H1 (cell line): Measurements from ENCODE around the gene CAMKK1. TPM values are rescaled to one million over a fixed set of nuclear protein-coding genes. Genes with fewer than 3 reads are reported as not detected.

Experiments used
- CTCF ChIA-PET: fragments of 300-600 bp; sonication (Branson Sonifier 250); formaldehyde crosslinking; loops from one replicate; lab custom pipeline; 2021; ENCODE audit not compliant: partially characterized antibody; lab: Charles Lee
- POLR2A ChIA-PET: fragments of 300-600 bp; sonication (Branson Sonifier 250); formaldehyde crosslinking; loops from one replicate; lab custom pipeline; 2021; ENCODE audit warnings: inconsistent platforms; ENCODE audit not compliant: partially characterized antibody; lab: Charles Lee
- DNase-seq, 2 experiments: peaks; one replicate each; pipeline versions ENCODE4 v3.0.0 to v3.0.0-alpha.2; 2010 to 2022; ENCODE audit warnings: low spot score in 2 of 2, low read depth in 1 of 2, mixed read lengths in 1 of 2
- FAIRE-seq: peaks from 2 replicates; lab custom pipeline; 2011; peaks lifted over from hg19 to GRCh38; lab: Jason Lieb, UNC
- H2AFZ ChIP-seq: 2 replicates; pipeline ENCODE4 v1.8.1; 2012; ENCODE audit warnings: low read length, inconsistent platforms
- H2AK5ac ChIP-seq: 2 replicates; pipeline ENCODE4 v1.6.1; 2013; ENCODE audit warnings: low read depth, low read length
- H2BK120ac ChIP-seq: replicated peaks from 2 replicates; pipeline ENCODE3; 2013; ENCODE audit warnings: low read depth, low read length, inconsistent platforms
- H2BK12ac ChIP-seq: 2 replicates; pipeline ENCODE4 v1.6.1; 2013; ENCODE audit warnings: low read depth, low read length
- H2BK15ac ChIP-seq: 2 replicates; pipeline ENCODE4 v1.6.1; 2013; ENCODE audit warnings: low read length
- H2BK20ac ChIP-seq: 2 replicates; pipeline ENCODE4 v1.6.1; 2013; ENCODE audit warnings: low read length
- H2BK5ac ChIP-seq: 2 replicates; pipeline ENCODE4 v1.6.1; 2013; ENCODE audit warnings: low read depth, low read length
- H3K14ac ChIP-seq: 2 replicates; pipeline ENCODE4 v1.6.1; 2013; ENCODE audit warnings: inconsistent platforms; ENCODE audit not compliant: insufficient read length
- H3K18ac ChIP-seq: 2 replicates; pipeline ENCODE4 v1.6.1; 2013; ENCODE audit warnings: low read length; ENCODE audit errors: extremely low read depth
- H3K23ac ChIP-seq: 2 replicates; pipeline ENCODE4 v1.6.1; 2013; ENCODE audit warnings: inconsistent platforms; ENCODE audit not compliant: insufficient read length
- H3K23me2 ChIP-seq: 2 replicates; pipeline ENCODE4 v1.6.1; 2013; ENCODE audit warnings: low read depth, low read length
- H3K27ac ChIP-seq: 2 replicates; pipeline ENCODE4 v1.6.1; 2011; ENCODE audit warnings: low read depth, low read length, inconsistent platforms
- H3K27me3 ChIP-seq, 4 experiments: replicated peaks in 1 of 4; 1 replicate in 1 of 4; 2 replicates in 3 of 4; pipeline versions ENCODE4 v1.6.1 to v1.8.1; 2011 to 2013; ENCODE audit warnings: low read length in 3 of 4, mild to moderate bottlenecking in 3 of 4, inconsistent platforms in 2 of 4, mixed read lengths in 2 of 4, moderate library complexity in 1 of 4; ENCODE audit not compliant: control insufficient read depth in 3 of 4, insufficient read depth in 3 of 4; ENCODE audit errors: extremely low read depth in 1 of 4
- H3K36me3 ChIP-seq, 4 experiments: 2 replicates each; pipeline versions ENCODE4 v1.6.1 to v1.8.1; 2011 to 2013; ENCODE audit warnings: mild to moderate bottlenecking in 4 of 4, low read length in 3 of 4, moderate library complexity in 2 of 4, control low read depth in 1 of 4, inconsistent platforms in 1 of 4; ENCODE audit not compliant: insufficient read depth in 4 of 4, control insufficient read depth in 2 of 4
- H3K4ac ChIP-seq: replicated peaks from 2 replicates; pipeline ENCODE3; 2013; ENCODE audit warnings: low read length, low read depth, mixed read lengths, inconsistent platforms; ENCODE audit not compliant: insufficient read length
- H3K4me1 ChIP-seq, 4 experiments: replicated peaks in 1 of 4; 1 replicate in 1 of 4; 2 replicates in 3 of 4; pipeline versions ENCODE4 v1.6.1 to v1.8.1; 2011 to 2013; ENCODE audit warnings: low read length in 3 of 4, inconsistent platforms in 2 of 4, mixed read lengths in 1 of 4; ENCODE audit not compliant: insufficient read depth in 4 of 4, control insufficient read depth in 3 of 4
- H3K4me2 ChIP-seq, 2 experiments: 2 replicates each; pipeline versions ENCODE4 v1.6.1 to v1.8.1; 2011 to 2013; ENCODE audit warnings: low read depth in 2 of 2, low read length in 2 of 2, control low read depth in 1 of 2, inconsistent platforms in 1 of 2, mild to moderate bottlenecking in 1 of 2; ENCODE audit not compliant: insufficient read depth in 1 of 2
- H3K4me3 ChIP-seq, 4 experiments: fragments of 200-600, 300-600 bp in 1 of 4; sonication (generic), shearing (Covaris generic), sonication (Bioruptor Twin) in 1 of 4; 2 replicates each; pipeline versions ENCODE4 v1.5.1 to v1.8.1; 2011 to 2016; ENCODE audit warnings: low read length in 4 of 4, low read depth in 3 of 4, control low read depth in 2 of 4, inconsistent platforms in 2 of 4, mild to moderate bottlenecking in 2 of 4, mixed read lengths in 1 of 4, moderate library complexity in 1 of 4; ENCODE audit not compliant: insufficient read depth in 2 of 4; ENCODE audit errors: extremely low read depth in 1 of 4
- H3K56ac ChIP-seq: replicated peaks from 2 replicates; pipeline ENCODE3; 2013; ENCODE audit warnings: low read depth, mild to moderate bottlenecking, mixed read lengths, low read length, inconsistent platforms; ENCODE audit not compliant: insufficient read length
- H3K79me1 ChIP-seq: 2 replicates; pipeline ENCODE4 v1.6.1; 2013; ENCODE audit warnings: low read depth, low read length, control low read depth
- H3K79me2 ChIP-seq, 2 experiments: 2 replicates each; pipeline versions ENCODE4 v1.6.1 to v1.8.1; 2012 to 2013; ENCODE audit warnings: low read length in 2 of 2, mild to moderate bottlenecking in 2 of 2, inconsistent platforms in 1 of 2; ENCODE audit not compliant: insufficient read depth in 2 of 2, control insufficient read depth in 1 of 2
- H3K9ac ChIP-seq, 4 experiments: replicated peaks in 1 of 4; 1 replicate in 1 of 4; 2 replicates in 3 of 4; pipeline versions ENCODE4 v1.6.1 to v1.8.1; 2011 to 2013; ENCODE audit warnings: low read depth in 3 of 4, low read length in 3 of 4, control low read depth in 2 of 4, mild to moderate bottlenecking in 2 of 4, moderate library complexity in 2 of 4, inconsistent platforms in 1 of 4; ENCODE audit errors: extremely low read depth in 1 of 4
- H3K9me3 ChIP-seq, 2 experiments: 2 replicates each; pipeline versions ENCODE4 v1.6.1 to v1.8.1; 2012 to 2013; ENCODE audit warnings: mild to moderate bottlenecking in 2 of 2, moderate library complexity in 2 of 2, control low read depth in 1 of 2, inconsistent platforms in 1 of 2, low read depth in 1 of 2, low read length in 1 of 2, mixed read lengths in 1 of 2; ENCODE audit not compliant: insufficient read depth in 2 of 2
- H4K20me1 ChIP-seq, 2 experiments: replicated peaks in 1 of 2; 2 replicates each; pipeline versions ENCODE3 to v1.8.1; 2011 to 2013; ENCODE audit warnings: inconsistent platforms in 2 of 2, low read length in 2 of 2, mild to moderate bottlenecking in 1 of 2; ENCODE audit not compliant: insufficient read depth in 2 of 2, control insufficient read depth in 1 of 2
- H4K5ac ChIP-seq: 2 replicates; pipeline ENCODE4 v1.6.1; 2013; ENCODE audit warnings: low read length, low read depth, mixed read lengths, inconsistent platforms; ENCODE audit not compliant: insufficient read length
- H4K8ac ChIP-seq: 2 replicates; pipeline ENCODE4 v1.8.0; 2013; ENCODE audit warnings: mild to moderate bottlenecking, moderate library complexity, low read length, inconsistent platforms; ENCODE audit not compliant: insufficient read depth; ENCODE audit errors: extremely low read depth
- H4K91ac ChIP-seq: replicated peaks from 2 replicates; pipeline ENCODE3; 2013; ENCODE audit warnings: low read length, mixed read lengths, inconsistent platforms; ENCODE audit not compliant: insufficient read length
- ATF3 ChIP-seq: IDR thresholded peaks from 2 replicates; pipeline ENCODE4 v1.6.1; 2011; ENCODE audit warnings: low read depth, mild to moderate bottlenecking, low read length; ENCODE audit not compliant: insufficient read depth
- E2F6 ChIP-seq: IDR thresholded peaks from 2 replicates; pipeline ENCODE4 v1.6.1; 2012; ENCODE audit warnings: inconsistent platforms
- FOSL1 ChIP-seq: IDR thresholded peaks from 2 replicates; pipeline ENCODE4 v1.6.1; 2011; ENCODE audit warnings: mild to moderate bottlenecking, low read depth, low read length, moderate library complexity; ENCODE audit not compliant: insufficient read depth
- GABPA ChIP-seq: IDR thresholded peaks from 2 replicates; pipeline ENCODE4 v1.6.1; 2011; ENCODE audit warnings: mild to moderate bottlenecking, low read length, moderate library complexity, borderline replicate concordance; ENCODE audit not compliant: insufficient read depth
- KDM1A ChIP-seq: fragments of 200-600, 300-600 bp; sonication (generic); IDR thresholded peaks from 2 replicates; pipeline ENCODE4 v1.7.1; 2016; ENCODE audit warnings: mild to moderate bottlenecking, low read length, borderline replicate concordance
- RFX5 ChIP-seq: IDR thresholded peaks from 2 replicates; pipeline ENCODE4 v1.6.1; 2011; ENCODE audit warnings: low read depth, low read length, improper control_type of control experiment, borderline replicate concordance
- SIX5 ChIP-seq: IDR thresholded peaks from 2 replicates; pipeline ENCODE4 v1.6.1; 2011; ENCODE audit warnings: mild to moderate bottlenecking, low read depth, low read length
- TAF1 ChIP-seq: IDR thresholded peaks from 2 replicates; pipeline ENCODE4 v1.6.1; 2011; ENCODE audit warnings: mild to moderate bottlenecking, low read depth, low read length
- USF2 ChIP-seq: IDR thresholded peaks from 2 replicates; pipeline ENCODE4 v1.6.1; 2011; ENCODE audit warnings: low read length, improper control_type of control experiment
- YY1 ChIP-seq: IDR thresholded peaks from 2 replicates; pipeline ENCODE4 v1.6.1; 2011; ENCODE audit warnings: low read depth, mild to moderate bottlenecking, low read length
- WGBS, 2 experiments: shearing (Covaris generic) in 1 of 2; methylation state at CpG; one replicate each; pipeline versions ENCODE4 v1.1.6 to v1.1.7; 2013 to 2015; ENCODE audit warnings: low lambda C conversion rate in 2 of 2, mixed read lengths in 2 of 2, inconsistent platforms in 1 of 2, low coverage in 1 of 2, missing lambda C conversion rate in 1 of 2; ENCODE audit not compliant: insufficient replicate concordance in 2 of 2, insufficient coverage in 1 of 2, insufficient read length in 1 of 2; ENCODE audit errors: extremely low coverage in 1 of 2, missing lambda C conversion rate in 1 of 2; 5-methylcytosine and 5-hydroxymethylcytosine counted together
- polyA plus RNA-seq, 7 experiments: library from polyadenylated mRNA; depleted of rRNA in 3 of 7; stranded (reverse) in 5 of 7; unstranded in 2 of 7; fragments of >200 nt in 5 of 7; fragments of 200-250 nt in 2 of 7; gene quantifications; 1 replicate in 5 of 7; 2 replicates in 1 of 7; 4 replicates in 1 of 7; pipeline versions ENCODE4 v1.2.1 to v1.2.3, GENCODE V29; 2011 to 2013; ENCODE audit warnings: missing spikeins in 2 of 7, mixed read lengths in 2 of 7
- total RNA-seq: library from RNA; stranded (reverse); fragmentation: NEBNext Ultra II Directional; extraction: Animal tissue kit (Norgen Biotek cat#: 25700); gene quantifications from 2 replicates; pipeline ENCODE4 v1.2.1, GENCODE V29; 2021

The CAMKK1 gene
- total and polyA plus RNA-seq, 2 of the 8 experiments (the other 6 are each of a cell fraction or from before 2014, with no cell fraction given) = 7.1 to 7.6 TPM

- no peak overlapping the region for H3K23ac ChIP-seq
- H2BK15ac ChIP-seq = no peak overlapping the region
- WGBS, 2 experiments = 93% methylated on average over 37 of the region's 48 CpGs; no CpG with 5 or more reads in 1 of the 2 experiments
- TF ChIP-seq FOSL1 (no peak), RFX5 (no peak), ATF3 (no peak), SIX5 (no peak), GABPA (no peak), USF2 (no peak), TAF1 (no peak), KDM1A (no peak), E2F6 (no peak), YY1 (no peak)
- H2AFZ ChIP-seq = no peak overlapping the region
- H3K56ac ChIP-seq = no peak overlapping the region
- no peaks in the 10 kb centered on the region; a peak in 3 of 8 replicates for H3K36me3 ChIP-seq
- DNase-seq = no peak
- H3K9ac ChIP-seq = no peak overlapping the region; a peak in 1 of 7 replicates
- H3K27ac ChIP-seq = no peak overlapping the region
- ChIA-PET CTCF (interaction anchor here (1.4 kb wide), 1 partner anchor 28 kb away, joined by 3 read pairs; no protein-coding TSS in a partner anchor), POLR2A (no interaction called here)
- no peak overlapping the region for H2BK12ac ChIP-seq
- H2AK5ac ChIP-seq = no peak overlapping the region
- peaks cover 0 to 8% (median 1%) of the 10 kb centered on the region in 4 experiments; a peak in 2 of 7 replicates for H3K4me1 ChIP-seq
- H2BK5ac ChIP-seq = no peak overlapping the region
- peaks cover 0 to 5% (median 3%) of the 10 kb centered on the region in 4 experiments; a peak in 3 of 7 replicates for H3K27me3 ChIP-seq
- no peak overlapping the region for H4K5ac ChIP-seq
- no peak overlapping the region for H4K8ac ChIP-seq
- no peak overlapping the region for H3K4me3 ChIP-seq
- H3K23me2 ChIP-seq = peaks cover 6% of the 10 kb centered on the region; the same call in 1 of the 2 replicates
- FAIRE-seq = no peak
- no peak overlapping the region for H2BK120ac ChIP-seq
- H3K18ac ChIP-seq = no peak overlapping the region
- no peaks in the 10 kb centered on the region for H3K79me2 ChIP-seq
- H3K9me3 ChIP-seq = no peaks in the 10 kb centered on the region
- no peaks in the 10 kb centered on the region; the same call in 1 of the 2 replicates for H3K79me1 ChIP-seq
- H2BK20ac ChIP-seq = no peak overlapping the region
- H4K91ac ChIP-seq = no peak overlapping the region
- no peak overlapping the region for H3K14ac ChIP-seq
- no peaks in the 10 kb centered on the region for H4K20me1 ChIP-seq
- no peak overlapping the region for H3K4ac ChIP-seq
- no peak overlapping the region for H3K4me2 ChIP-seq
Observed at GRCh38 chr17:3940965-3941698, 48.3 kb upstream of the CAMKK1 start.
